NCI-H510A (cell line): ENCODE measurements around the gene PRKCE.

Experiments
- DNase-seq: peaks from one replicate; lab custom pipeline; 2025; lab: John Stamatoyannopoulos, UW

The PRKCE gene

DNA sequence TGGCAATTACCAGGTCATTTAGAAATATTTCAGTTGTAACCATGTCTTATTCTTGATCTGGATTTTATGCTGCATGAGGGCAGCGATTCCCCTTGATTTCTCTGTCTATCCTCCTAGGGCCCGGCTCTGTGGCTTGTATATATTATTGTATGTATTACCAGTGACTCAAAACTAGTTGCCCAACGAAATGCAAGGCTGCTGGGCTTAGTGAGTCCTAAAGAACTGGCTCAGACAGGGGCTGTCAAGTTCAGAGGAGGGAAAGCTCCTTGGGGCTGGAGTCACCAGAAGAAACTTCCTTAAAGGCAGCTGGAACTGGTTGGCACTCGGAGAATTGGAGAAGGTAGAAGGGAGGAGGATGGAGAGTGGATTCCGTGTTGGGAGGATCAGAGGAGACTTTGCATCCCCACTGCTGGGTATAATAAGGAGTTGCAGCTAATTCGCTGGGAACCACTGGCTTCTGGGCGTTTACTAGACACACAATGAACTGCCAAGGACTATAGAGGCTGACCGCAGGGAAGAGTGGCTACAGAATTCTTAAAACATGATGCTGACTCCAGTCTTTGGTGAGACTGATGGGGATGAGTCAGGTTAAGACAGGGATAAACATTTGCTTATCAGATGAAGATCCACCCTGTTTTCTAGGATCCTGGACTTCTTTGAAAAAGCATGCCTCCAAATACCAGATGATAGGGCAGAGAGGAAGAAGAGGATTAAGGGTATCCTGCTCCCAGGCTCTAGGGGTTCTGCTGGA lies 104.3 kb downstream of the PRKCE start:
- no peak for DNase-seq

DNA sequence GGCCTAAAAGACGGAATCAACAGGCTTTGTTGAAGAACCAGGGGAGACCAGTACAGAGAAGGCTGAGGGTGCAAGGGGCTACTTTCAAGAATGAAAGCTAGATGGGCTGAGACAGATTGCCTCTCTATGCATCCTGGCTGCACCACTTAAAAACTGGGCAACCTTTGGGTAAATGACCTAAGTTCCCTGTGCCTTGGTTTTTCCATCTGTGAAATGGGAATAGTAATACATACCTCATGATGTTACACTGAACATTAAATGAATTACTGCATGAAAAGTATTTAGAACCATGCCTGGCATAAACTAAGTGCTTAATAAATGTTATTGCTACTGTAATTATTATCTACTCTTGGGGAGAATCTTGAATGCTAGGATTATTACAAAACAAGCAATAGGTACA lies 106.5 kb downstream of the PRKCE start:
- no peak for DNase-seq

DNA sequence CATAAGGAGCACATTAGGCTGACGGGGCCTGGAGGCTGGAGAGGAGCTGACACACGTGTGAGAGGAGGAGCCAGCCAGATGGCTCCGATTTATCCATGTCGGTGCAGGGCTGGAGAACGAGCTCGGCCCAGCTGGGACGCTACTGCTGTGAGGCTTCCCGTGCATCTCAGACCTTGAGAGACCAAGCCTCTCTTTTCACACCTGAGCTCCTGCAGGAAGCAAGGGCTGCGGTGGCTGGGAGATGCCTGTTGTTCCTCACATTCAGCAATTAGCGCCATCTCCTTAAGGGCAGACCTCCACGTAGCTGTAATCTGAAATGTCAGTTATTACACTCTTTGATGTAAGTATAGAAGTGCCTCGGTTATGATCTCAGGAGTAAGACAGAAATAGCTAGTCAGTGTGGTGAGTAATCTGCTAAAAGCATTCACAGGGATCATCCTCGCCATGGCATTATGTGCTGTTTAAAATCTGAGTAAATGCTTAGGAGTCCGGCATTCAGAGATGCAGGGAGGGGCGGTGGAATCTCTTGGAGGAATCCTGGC lies 107.9 kb downstream of the PRKCE start:
- DNase-seq: peak; percentile 29

DNA sequence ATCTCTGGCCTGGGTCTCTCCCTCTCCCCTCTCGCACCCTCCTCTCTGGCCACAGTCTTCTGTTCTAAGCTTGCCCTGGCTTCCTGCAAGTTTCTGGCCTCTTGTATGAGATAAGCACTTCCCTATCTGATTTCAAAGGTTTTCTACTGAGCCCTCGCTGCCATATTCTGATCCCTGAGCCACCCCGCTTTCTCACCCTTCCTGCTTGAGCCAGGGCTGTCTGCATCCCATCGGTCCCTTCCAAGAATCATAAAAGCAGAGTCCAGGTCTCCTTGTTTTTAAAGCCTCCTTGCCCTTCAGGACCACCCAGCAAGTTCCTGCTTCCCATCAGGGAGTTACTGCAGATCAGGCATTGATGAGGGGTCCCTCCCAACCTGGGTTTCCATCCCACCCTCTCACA lies 110.2 kb downstream of the PRKCE start:
- DNase-seq: no peak

DNA sequence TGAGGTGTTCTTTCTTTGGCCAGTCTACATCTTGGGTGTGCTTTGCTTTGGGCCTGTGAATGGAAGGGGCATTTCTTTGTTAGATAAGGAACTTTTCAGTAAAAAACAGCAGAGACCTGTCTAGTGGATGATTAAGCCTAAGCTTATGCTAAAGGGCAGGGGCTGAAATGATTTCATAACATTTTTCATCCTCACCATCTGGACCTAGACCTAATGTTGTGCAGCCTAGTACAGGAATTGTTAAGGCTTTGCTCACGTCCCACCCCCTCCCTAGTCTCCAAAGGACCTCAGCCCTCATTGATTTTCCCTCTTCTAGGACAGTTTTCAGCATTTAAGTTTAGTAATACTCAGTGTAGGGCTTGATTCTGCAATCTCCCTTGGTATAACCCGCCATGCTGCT lies 111.8 kb downstream of the PRKCE start:
- DNase-seq: no peak

DNA sequence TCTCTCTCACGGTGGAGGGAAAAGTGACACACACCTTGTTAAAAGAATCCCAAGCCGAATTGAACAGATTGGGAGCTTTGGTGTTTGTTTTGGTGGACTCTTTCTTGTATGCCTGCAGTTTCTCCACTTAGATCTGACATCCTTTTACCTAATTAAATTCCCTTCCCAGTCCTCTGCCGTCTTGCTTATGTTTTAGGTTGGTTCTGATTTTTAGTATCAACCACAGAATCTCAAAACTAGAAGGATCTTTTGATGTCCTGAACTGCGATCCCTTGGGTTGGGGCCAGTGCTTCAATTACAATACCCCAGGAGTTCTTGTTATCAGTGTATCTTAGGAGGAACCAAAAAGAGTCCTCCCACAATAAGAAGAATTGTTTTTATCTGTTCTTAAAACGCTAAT lies 112.3 kb downstream of the PRKCE start:
- DNase-seq: no peak

DNA sequence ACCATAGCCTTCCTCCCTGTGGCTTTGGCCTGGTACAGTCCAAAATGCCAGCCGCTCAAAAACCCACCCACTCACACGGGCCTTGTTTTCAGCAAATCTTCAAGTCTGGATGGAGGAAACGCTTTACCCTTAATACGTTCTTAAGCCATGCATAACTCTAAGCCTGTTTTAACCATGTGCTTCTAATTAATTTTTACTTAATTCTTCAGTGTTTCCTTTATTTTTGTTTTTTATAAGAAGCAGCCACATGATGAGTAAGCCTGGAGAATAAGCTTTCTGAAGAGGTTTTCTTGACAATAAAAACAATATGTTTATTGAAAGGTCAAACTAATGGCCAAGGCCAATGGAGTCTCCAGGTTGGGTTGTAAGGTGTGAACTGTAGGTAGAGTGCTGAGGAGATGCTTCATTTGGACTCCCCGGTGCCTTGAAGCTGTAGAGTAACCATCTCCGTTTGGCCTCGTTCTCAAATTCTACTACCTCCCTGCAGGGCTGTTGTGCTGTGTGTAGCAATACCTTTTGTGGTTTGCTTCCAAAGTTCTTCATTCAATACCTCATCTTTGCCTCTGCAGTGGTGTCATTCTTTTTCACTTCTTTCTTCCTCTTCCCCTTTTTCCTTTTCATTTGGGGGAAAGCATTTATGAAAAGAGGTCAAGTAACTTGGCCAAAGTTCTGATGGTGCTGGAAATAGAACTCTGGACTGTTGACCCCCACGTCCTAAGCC lies 113.7 kb downstream of the PRKCE start:
- DNase-seq: no peak

DNA sequence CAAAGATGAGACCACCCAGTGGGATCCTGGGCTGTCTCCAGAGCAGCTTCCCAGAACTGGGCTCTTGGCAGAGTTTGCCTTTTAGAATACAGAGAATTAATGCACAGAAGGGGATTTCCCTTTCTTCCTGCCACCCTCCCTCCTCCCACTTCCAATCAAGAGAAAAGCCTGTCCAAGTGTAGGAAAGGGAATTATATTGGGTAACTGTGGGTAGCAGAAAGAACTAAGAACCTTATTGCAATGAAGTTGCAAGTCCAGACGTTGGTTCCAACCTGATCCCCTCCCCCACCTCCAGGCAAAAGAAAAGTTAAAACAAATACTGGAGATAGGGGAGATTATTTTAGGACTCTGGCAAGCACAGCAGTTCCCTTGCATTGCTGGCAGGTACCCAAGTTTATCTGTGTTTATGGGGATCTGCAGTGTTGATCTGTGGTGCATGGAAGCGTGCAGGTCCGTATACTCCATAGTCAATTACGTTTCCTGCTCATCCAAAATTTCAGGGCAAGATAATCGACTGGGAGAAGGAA lies 114.3 kb downstream of the PRKCE start:
- DNase-seq: no peak

DNA sequence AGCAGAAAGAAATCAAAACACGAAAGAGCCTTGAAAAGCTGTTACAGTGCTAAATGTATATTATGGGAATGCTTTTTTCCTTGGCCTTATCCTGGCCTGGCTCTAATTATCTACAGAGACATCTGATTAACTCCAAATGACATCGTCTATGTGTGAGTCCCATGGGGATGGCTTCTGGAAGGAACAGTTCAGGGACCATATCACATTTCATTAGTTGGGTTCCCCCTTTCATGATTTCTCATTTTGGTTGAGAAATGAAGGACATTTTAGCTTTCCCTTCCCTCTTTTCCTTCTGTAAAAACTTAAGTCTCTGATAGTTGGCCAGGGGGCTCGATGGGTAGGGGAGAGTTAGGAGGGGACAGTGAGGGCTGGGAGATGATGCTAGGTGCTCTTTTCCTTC lies 116.7 kb downstream of the PRKCE start:
- no peak for DNase-seq

DNA sequence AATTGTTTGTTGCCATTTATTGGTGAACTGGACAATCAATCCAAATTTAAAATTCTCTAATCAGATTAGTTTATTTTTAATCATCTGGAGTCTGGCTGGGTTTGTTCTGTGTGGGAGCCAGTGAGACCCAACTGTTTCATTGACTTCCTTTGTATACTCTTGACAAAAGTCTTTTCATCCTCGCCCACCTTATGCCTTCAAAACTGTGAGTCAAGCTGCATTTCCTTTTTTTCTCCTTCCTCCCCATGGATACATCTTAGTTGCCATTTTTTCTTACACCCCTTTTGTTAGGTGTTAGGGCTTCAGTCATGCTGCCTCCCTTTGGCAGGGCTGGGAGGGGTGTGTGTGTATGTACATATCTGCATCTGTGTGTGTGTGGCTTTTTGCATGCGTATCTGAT lies 117.6 kb downstream of the PRKCE start:
- DNase-seq: no peak

DNA sequence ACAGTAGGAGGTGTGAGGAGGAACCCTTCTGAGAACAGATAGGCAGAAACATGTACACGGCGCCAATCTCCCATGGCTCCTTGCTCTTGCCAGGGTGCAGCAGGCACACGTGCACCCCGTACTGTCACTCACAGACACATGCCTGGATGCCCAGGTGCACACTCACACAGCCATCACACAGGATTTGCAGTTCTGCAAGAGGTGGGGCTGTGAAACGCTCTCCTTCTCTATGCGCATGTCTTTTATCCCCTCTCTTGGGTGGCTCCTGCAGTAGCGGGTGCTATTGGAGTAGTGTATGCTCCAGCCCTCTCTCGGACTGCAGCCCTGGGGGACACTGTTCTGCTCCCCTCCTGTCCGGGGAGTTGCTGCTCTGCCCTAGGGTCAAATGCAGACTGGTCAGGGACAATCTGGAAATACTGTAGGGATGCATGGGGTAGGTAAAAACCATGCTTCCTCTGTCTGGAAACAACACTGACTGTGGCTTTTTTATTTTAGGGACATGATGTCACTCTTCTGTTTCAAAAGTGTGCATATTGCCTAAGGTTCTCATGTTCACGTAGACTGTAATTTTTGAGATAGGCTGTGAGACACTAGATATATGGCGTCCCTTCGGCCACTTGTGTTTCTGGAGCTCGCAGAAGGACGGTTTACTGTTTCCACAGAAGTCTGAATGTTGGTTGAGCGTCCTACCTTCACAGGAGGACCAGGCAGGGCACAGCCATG lies 118.5 kb downstream of the PRKCE start:
- DNase-seq: no peak

DNA sequence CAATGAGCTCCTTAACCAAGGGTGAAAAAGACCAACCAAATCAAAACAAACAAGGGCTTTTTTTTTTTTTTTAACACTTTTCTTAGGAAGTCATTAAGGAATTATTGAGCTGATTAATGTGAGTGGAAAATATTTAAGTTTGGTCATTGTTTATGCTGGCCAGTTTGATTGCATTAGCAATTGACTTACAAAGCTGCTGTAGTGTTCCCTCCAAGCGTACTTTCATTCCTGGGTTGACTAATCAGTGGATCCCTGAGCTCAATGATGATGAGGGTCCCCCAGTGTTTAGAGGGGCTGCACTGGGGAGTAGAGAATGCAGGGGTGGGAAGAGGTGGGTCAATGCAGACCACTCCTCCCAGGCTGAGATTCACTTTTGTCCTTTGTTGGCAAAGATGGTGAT lies 119.3 kb downstream of the PRKCE start:
- no peak for DNase-seq

DNA sequence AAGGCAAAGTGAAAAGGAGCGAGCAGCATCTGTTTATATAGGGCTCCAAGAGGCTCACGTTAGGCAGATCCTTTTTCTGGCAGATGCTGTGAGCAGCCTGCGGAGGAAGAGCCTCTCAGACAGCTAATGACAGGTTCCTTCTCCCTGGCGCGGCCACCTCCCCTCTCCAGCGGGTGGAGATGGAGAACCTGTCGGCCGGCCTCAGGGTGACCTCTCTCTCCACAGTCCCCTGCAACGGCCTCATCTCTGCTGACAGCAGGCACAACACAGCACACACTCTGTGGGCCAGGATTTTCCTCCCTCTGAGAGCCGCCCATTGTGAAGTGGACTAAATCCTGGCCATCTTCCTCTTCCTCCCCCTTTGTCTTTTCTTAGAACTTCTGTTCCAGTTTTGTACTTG lies 119.8 kb downstream of the PRKCE start:
- DNase-seq: peak; percentile 34

DNA sequence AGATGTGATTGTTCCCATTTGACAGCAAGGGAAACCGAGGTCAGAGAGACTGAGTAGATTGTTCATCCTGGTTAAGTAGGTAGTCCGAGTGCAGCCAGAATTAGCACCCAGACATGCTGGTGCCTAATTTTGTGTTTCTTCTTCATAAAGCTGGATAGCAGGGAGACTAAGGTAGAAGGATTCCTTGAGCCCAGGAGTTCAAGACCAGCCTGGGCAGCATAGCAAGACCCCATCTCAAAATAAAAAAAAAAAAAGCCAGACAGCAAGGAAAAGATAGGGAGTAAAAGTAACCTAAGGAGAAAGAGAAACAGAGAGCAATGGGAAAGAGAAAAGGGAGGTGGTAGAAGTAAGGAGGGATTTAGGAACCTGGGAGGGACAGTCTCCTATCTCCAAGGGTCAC lies 120.6 kb downstream of the PRKCE start:
- DNase-seq: no peak

DNA sequence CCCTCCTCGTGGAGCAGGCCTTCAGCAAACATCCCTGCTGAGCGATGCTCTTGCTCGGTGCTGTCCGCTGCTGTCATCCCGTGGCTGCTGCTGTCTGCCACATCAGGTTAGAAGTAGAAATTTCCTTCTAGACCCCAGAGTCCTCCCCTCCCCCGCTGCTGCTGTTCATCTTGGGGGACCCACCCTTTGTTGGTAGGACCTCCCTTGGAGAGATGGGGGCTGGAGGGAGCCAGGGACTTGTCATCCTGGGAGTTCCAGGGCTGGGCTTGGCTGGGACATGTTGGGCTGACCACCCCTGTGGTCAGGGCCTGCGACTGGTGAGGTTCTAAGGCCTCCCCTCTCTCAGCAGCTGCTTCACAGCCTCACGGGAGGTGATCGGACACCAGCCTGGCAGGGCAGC lies 122.4 kb downstream of the PRKCE start:
- no peak for DNase-seq

DNA sequence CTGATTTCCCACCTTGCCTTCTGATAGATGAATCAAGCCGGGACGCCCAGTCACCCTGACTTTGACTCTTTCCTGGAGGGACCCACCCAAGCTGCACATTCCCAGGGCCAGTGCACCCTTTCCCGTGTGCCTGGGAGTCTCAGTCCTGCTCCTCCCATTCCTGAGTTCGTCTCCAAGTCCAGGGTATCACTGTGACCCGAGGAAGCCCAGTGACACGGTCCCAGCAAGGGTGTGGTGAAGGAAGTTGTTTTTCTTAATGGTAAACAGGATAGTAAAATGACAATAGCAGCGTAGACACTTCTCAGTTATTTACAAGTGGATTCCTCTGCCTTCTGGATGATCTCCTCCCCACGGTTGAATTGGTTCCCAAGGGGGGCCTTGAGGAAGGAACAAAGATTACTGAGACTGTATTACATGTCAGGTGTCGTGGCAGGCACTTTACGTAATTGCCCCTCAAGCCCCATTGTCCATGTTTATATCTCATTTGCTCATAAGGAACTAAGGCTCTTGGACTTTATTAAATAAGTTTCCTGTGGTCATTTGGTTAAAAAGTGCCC lies 123.3 kb downstream of the PRKCE start:
- DNase-seq: no peak

DNA sequence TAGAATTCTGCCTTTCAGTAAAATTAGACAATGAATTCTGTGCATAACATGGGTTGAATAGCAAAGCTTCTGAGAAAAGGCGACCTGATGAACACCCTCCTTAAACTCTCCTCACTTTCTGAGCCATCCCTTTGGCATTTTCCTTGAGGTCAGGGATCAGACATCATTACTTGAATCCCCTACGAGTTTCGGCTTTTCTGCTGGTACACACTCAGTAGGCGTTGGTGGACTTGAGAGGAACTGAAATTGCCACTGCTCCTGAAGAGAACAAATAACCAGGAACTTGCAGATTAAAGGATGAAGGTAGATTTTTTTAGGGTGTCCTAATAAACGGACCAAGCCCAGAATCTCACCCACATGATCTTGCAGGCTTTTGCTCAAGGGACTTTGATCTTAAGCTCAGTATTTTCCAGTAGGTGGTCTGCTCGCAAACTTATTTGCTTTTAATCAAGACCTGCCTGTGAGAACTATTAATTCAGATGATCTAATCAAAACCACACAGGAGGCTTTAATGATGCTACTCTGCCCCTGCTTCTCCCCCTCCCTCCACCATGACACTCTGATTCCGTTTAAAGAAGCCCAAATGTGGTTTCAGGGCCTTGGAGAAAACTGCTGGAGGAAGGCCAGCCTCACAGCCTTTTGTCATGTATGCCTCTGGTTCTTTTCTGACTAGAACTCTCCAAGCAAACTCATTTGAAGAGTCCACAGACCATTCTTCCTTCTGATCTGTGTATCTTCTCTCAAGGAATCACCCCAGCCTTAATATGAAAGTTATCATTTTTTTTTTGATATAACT lies 124.9 kb downstream of the PRKCE start:
- no peak for DNase-seq

DNA sequence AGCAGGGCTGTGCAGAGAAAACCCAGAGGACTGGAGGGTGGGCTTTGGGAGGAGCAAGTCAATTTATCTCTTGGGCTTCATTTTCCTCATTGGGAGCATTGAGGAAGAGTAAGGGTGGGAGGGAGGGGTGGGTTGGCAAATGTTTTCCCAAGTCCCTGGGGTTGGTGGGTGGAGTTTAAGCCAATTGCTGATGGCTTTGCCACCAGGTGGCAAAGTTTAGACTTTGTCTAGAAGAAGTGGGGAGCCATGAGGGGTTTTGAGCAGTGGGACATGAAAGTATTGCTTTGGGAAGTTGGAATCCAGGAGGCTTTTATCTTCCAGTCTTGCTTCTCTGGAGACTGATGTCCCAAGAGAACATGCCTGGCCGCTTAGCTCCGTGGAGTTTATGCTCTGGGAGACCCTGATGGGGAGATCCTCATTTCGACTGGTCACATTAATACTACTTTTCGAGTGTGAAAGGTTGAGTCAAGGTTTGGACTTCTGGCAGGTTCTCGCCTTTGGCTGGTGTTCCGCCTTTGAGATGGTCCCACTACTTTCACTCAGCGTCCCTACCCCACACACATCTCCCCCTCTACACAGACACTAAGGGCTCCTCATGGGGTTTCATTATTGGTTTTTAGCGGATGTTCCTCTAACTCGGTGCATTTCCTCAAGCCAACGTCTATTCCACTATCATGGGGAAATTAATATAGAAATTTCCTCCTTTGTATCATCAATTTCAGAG lies 126.7 kb downstream of the PRKCE start:
- no peak for DNase-seq

DNA sequence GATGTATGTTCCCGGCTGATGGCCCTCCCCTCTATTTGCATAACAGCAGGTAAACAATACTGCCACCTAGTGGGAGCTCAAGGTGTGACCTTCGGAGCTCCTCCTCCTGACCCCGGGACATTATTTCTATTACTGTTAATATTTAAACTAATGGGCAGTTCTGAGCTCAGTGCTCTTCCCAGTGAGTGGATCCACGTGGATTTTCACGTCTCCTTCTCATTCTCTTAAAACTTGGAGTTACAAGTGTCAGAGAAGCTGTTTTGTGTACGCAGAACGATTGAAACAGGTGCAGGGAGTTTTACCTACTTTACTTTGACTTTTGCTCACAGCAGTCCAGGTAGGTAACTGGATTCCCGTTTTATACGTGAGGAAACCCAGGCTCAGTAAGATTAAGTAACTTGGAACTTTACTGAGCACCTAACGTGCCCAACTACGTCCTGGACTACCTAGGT lies 127.3 kb downstream of the PRKCE start:
- no peak for DNase-seq
